H9 (cell line): ENCODE measurements around the gene SYTL5. TPM values are rescaled to one million over a fixed set of nuclear protein-coding genes. Genes with fewer than 3 reads are reported as not detected.

ENCODE experiments used
- DNase-seq: peaks from one replicate; pipeline ENCODE4 v3.0.0-alpha.2; 2017
- H2AFZ ChIP-seq: one replicate; pipeline ENCODE4 v1.6.1; 2013; ENCODE audit warnings: mild to moderate bottlenecking, low read length, control low read depth, moderate library complexity
- H2AK5ac ChIP-seq: 2 replicates; pipeline ENCODE4 v1.6.1; 2013; ENCODE audit warnings: low read length, control low read depth, mixed read lengths; ENCODE audit not compliant: insufficient read length
- H2BK120ac ChIP-seq: one replicate; pipeline ENCODE4 v1.6.1; 2013; ENCODE audit warnings: low read depth, mild to moderate bottlenecking, low read length, control low read depth, inconsistent platforms; ENCODE audit not compliant: poor library complexity, severe bottlenecking
- H2BK12ac ChIP-seq: 2 replicates; pipeline ENCODE4 v1.6.1; 2013; ENCODE audit warnings: low read length, control low read depth, mixed read lengths, low read depth; ENCODE audit not compliant: insufficient read length
- H2BK15ac ChIP-seq: 2 replicates; pipeline ENCODE4 v1.6.1; 2013; ENCODE audit warnings: low read depth, low read length, control low read depth
- H2BK20ac ChIP-seq: one replicate; pipeline ENCODE4 v1.6.1; 2013; ENCODE audit warnings: low read depth, mild to moderate bottlenecking, low read length, control low read depth, inconsistent platforms; ENCODE audit not compliant: poor library complexity, severe bottlenecking
- H2BK5ac ChIP-seq: 2 replicates; pipeline ENCODE4 v1.6.1; 2013; ENCODE audit warnings: low read length, control low read depth, mixed read lengths; ENCODE audit not compliant: insufficient read length
- H3K14ac ChIP-seq: 2 replicates; pipeline ENCODE4 v1.6.1; 2013; ENCODE audit warnings: low read length, control low read depth; ENCODE audit not compliant: insufficient read depth
- H3K18ac ChIP-seq: 2 replicates; pipeline ENCODE4 v1.6.1; 2013; ENCODE audit warnings: low read depth, mild to moderate bottlenecking, mixed read lengths, low read length, control low read depth; ENCODE audit not compliant: insufficient read length
- H3K23ac ChIP-seq: 2 replicates; pipeline ENCODE4 v1.6.1; 2013; ENCODE audit warnings: low read length, control low read depth, mixed read lengths, low read depth; ENCODE audit not compliant: insufficient read length
- H3K23me2 ChIP-seq: 2 replicates; pipeline ENCODE4 v1.6.1; 2013; ENCODE audit warnings: low read depth, mild to moderate bottlenecking, mixed read lengths, low read length, control low read depth; ENCODE audit not compliant: insufficient read length, poor library complexity, severe bottlenecking
- H3K27ac ChIP-seq: 2 replicates; pipeline ENCODE4 v1.5.1; 2013; ENCODE audit warnings: low read length, control low read depth, mixed read lengths, low read depth; ENCODE audit not compliant: insufficient read length
- H3K27me3 ChIP-seq: 2 replicates; pipeline ENCODE4 v1.6.1; 2013; ENCODE audit warnings: low read length, control low read depth, inconsistent platforms; ENCODE audit not compliant: insufficient read depth
- H3K4ac ChIP-seq: 2 replicates; pipeline ENCODE4 v1.6.1; 2013; ENCODE audit warnings: low read depth, mild to moderate bottlenecking, control low read depth, inconsistent platforms, low read length, moderate library complexity
- H3K4me1 ChIP-seq: 2 replicates; pipeline ENCODE4 v1.6.1; 2013; ENCODE audit warnings: low read length, control low read depth, inconsistent platforms; ENCODE audit not compliant: insufficient read depth
- H3K4me2 ChIP-seq: 2 replicates; pipeline ENCODE4 v1.6.1; 2013; ENCODE audit warnings: low read length, control low read depth, mixed read lengths; ENCODE audit not compliant: insufficient read length, insufficient read depth
- H3K56ac ChIP-seq: 2 replicates; pipeline ENCODE4 v1.6.1; 2013; ENCODE audit warnings: low read depth, mild to moderate bottlenecking, mixed read lengths, low read length, control low read depth; ENCODE audit not compliant: insufficient read length
- H3K79me1 ChIP-seq: 2 replicates; pipeline ENCODE4 v1.6.1; 2013; ENCODE audit warnings: low read depth, mild to moderate bottlenecking, moderate library complexity, low read length, control low read depth, inconsistent platforms; ENCODE audit not compliant: insufficient read depth, poor library complexity, severe bottlenecking
- H3K79me2 ChIP-seq: 2 replicates; pipeline ENCODE4 v1.6.1; 2013; ENCODE audit warnings: low read length, control low read depth, inconsistent platforms; ENCODE audit not compliant: insufficient read depth
- H3K9ac ChIP-seq: 2 replicates; pipeline ENCODE4 v1.6.1; 2013; ENCODE audit warnings: low read length, control low read depth, mixed read lengths; ENCODE audit not compliant: insufficient read length; ENCODE audit errors: extremely low read depth
- H3K9me3 ChIP-seq: one replicate; pipeline ENCODE4 v1.6.1; 2013; ENCODE audit warnings: low read depth, low read length, inconsistent platforms; ENCODE audit not compliant: control insufficient read depth
- H3T11ph ChIP-seq: one replicate; pipeline ENCODE4 v1.6.1; 2013; ENCODE audit warnings: mild to moderate bottlenecking, low read length, control low read depth, inconsistent platforms
- H4K20me1 ChIP-seq: one replicate; pipeline ENCODE4 v1.6.1; 2013; ENCODE audit not compliant: control insufficient read depth, insufficient read length, insufficient read depth
- H4K5ac ChIP-seq: 2 replicates; pipeline ENCODE4 v1.6.1; 2013; ENCODE audit warnings: low read depth, mild to moderate bottlenecking, mixed read lengths, low read length, control low read depth; ENCODE audit not compliant: insufficient read length
- H4K8ac ChIP-seq: replicated peaks from 2 replicates; pipeline ENCODE4 v1.6.1; 2013; ENCODE audit warnings: low read length, control low read depth, mixed read lengths, low read depth; ENCODE audit not compliant: insufficient read length
- H4K91ac ChIP-seq: 2 replicates; pipeline ENCODE4 v1.6.1; 2013; ENCODE audit warnings: low read depth, mild to moderate bottlenecking, moderate library complexity, mixed read lengths, low read length, control low read depth; ENCODE audit not compliant: insufficient read length
- H3K27ac Mint-ChIP-seq, 3 experiments: 2 replicates in 2 of 3; 3 replicates in 1 of 3; pipeline ENCODE4 v1.8.0; 2020 to 2021; ENCODE audit warnings: mixed read lengths in 3 of 3, mild to moderate bottlenecking in 1 of 3, moderate library complexity in 1 of 3
- H3K27me3 Mint-ChIP-seq: 2 replicates; pipeline ENCODE4 v1.8.0; 2021; ENCODE audit warnings: low read depth, mild to moderate bottlenecking, moderate library complexity, mixed read lengths
- H3K36me3 Mint-ChIP-seq, 3 experiments: 2 replicates in 2 of 3; 3 replicates in 1 of 3; pipeline ENCODE4 v1.8.0; 2020 to 2021; ENCODE audit warnings: low read depth in 3 of 3, mixed read lengths in 3 of 3; ENCODE audit not compliant: insufficient read depth in 1 of 3
- H3K4me1 Mint-ChIP-seq, 2 experiments: 2 replicates each; pipeline ENCODE4 v1.8.0; 2020; ENCODE audit warnings: mixed read lengths in 2 of 2
- H3K4me3 Mint-ChIP-seq, 2 experiments: 2 replicates in 1 of 2; 3 replicates in 1 of 2; pipeline ENCODE4 v1.8.0; 2020 to 2021; ENCODE audit warnings: mild to moderate bottlenecking in 2 of 2, mixed read lengths in 2 of 2, moderate library complexity in 1 of 2
- H3K9me3 Mint-ChIP-seq, 2 experiments: 2 replicates in 1 of 2; 3 replicates in 1 of 2; pipeline ENCODE4 v1.8.0; 2020; ENCODE audit warnings: mild to moderate bottlenecking in 2 of 2, mixed read lengths in 2 of 2, moderate library complexity in 1 of 2
- WGBS: extraction: QIAGEN DNeasy Blood & Tissue Kit; methylation state at CpG from one replicate; pipeline ENCODE4 v1.1.7; 2013; ENCODE audit warnings: missing lambda C conversion rate, low lambda C conversion rate, mixed read lengths; ENCODE audit not compliant: insufficient read length; ENCODE audit errors: extremely low coverage; 5-methylcytosine and 5-hydroxymethylcytosine counted together
- total RNA-seq: library from RNA; stranded (reverse); gene quantifications from 2 replicates; pipeline ENCODE4 v1.2.1, GENCODE V29; 2021
- TF ChIP-seq, protein P1 (sequence below): fragments of 200-600 bp; sonication (generic); conservative IDR thresholded peaks from 3 replicates; pipeline ENCODE4 v1.8.0; 2021; ENCODE audit warnings: antibody characterized with exemption, mild to moderate bottlenecking

SYTL5 gene
- total RNA-seq, 1 experiment from 2014 or later, result 0.15 TPM

DNA sequence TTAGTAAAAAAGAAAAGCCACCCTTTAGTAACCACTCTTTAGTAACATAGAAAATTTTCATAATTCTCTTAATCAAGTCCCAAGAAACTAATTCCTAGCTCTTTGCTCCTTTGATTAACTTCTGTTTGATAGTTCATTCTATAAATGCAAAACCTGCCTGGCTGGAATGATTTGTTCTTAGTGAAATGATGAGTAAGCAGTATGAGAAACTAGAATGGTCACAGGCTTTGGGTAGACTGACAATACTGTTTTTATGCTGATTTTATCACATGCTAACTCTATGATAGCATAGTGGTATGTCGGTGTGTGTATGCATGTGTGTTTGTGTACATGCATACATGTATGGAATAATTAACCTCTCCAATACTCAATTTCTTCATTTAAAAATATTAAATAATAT is 81.2 kb downstream of the SYTL5 start:
- TF ChIP-seq, protein P1, sequence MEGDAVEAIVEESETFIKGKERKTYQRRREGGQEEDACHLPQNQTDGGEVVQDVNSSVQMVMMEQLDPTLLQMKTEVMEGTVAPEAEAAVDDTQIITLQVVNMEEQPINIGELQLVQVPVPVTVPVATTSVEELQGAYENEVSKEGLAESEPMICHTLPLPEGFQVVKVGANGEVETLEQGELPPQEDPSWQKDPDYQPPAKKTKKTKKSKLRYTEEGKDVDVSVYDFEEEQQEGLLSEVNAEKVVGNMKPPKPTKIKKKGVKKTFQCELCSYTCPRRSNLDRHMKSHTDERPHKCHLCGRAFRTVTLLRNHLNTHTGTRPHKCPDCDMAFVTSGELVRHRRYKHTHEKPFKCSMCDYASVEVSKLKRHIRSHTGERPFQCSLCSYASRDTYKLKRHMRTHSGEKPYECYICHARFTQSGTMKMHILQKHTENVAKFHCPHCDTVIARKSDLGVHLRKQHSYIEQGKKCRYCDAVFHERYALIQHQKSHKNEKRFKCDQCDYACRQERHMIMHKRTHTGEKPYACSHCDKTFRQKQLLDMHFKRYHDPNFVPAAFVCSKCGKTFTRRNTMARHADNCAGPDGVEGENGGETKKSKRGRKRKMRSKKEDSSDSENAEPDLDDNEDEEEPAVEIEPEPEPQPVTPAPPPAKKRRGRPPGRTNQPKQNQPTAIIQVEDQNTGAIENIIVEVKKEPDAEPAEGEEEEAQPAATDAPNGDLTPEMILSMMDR, result no peak
- H2AFZ ChIP-seq, result no peak overlapping the region
- H3K23me2 ChIP-seq, result no peaks in the 10 kb centered on the region
- H2AK5ac ChIP-seq, result no peak overlapping the region
- Mint-ChIP-seq H3K27ac (no peak overlapping the region), H3K4me3 (no peak overlapping the region), H3K9me3 (peaks cover 39 to 43% of the 10 kb centered on the region in 2 experiments), H3K36me3 (no peaks in the 10 kb centered on the region; a peak in 1 of 7 replicates), H3K27me3 (no peaks in the 10 kb centered on the region), H3K4me1 (no peaks in the 10 kb centered on the region)
- no peak overlapping the region for H3K4me2 ChIP-seq
- no peak overlapping the region for H3K27ac ChIP-seq
- H2BK15ac ChIP-seq, result no peak overlapping the region
- no peak overlapping the region for H2BK120ac ChIP-seq
- no peak overlapping the region for H3T11ph ChIP-seq
- no CpG with 5 or more reads among the region's 1 CpG for WGBS
- no peak overlapping the region for H3K56ac ChIP-seq
- no peak overlapping the region for H2BK12ac ChIP-seq
- H3K9me3 ChIP-seq, result no peaks in the 10 kb centered on the region
- no peak overlapping the region for H2BK20ac ChIP-seq
- no peaks in the 10 kb centered on the region for H3K27me3 ChIP-seq
- no peaks in the 10 kb centered on the region for H4K20me1 ChIP-seq
- H4K8ac ChIP-seq, result no peak overlapping the region
- no peak overlapping the region for H2BK5ac ChIP-seq
- H3K23ac ChIP-seq, result no peak overlapping the region
- no peak overlapping the region for H4K91ac ChIP-seq
- DNase-seq, result no peak
- H3K18ac ChIP-seq, result no peak overlapping the region
- no peaks in the 10 kb centered on the region for H3K79me1 ChIP-seq
- H3K14ac ChIP-seq, result no peak overlapping the region
- H3K9ac ChIP-seq, result no peak overlapping the region
- H3K4me1 ChIP-seq, result no peaks in the 10 kb centered on the region
- no peaks in the 10 kb centered on the region for H3K79me2 ChIP-seq
- H4K5ac ChIP-seq, result no peak overlapping the region
- H3K4ac ChIP-seq, result no peak overlapping the region
